Measurements from ENCODE around the gene AIDA.

- TF ChIP-seq CTCF (IDR thresholded peaks at IDR 0.05) (no peak), POLR2AphosphoS5 (IDR thresholded peaks at IDR 0.05) (no peak)
Observed at GRCh38 chr1:222739465-222739864, 27.2 kb upstream of the AIDA start.

All from gastroesophageal sphincter (tissue), 3 donors.